ENCODE measurements around the gene PSTPIP2. TPM values are rescaled to one million over a fixed set of nuclear protein-coding genes. Genes with fewer than 3 reads are reported as not detected.

PSTPIP2 gene
- total and polyA plus RNA-seq, 2 of the 8 experiments (the other 6 are each of a cell fraction or from before 2014, with no cell fraction given): 1.8 to 2.4 TPM

GRCh38 chr18:45938488-45938935, 133.5 kb downstream of the PSTPIP2 start:
- FAIRE-seq (no peak), DNase-seq (ENCODE audit: low read depth in 1 of 2, low spot score in 2 of 2) (no peak)
- no peak overlapping the region for H2BK5ac ChIP-seq (ENCODE audit: low read depth, low read length)
- no peak overlapping the region for H3K27ac ChIP-seq (ENCODE audit: low read depth, low read length)
- TF ChIP-seq HDAC6 (IDR thresholded peaks at IDR 0.05; ENCODE audit: low read depth, low read length) (no peak), TAF1 (IDR thresholded peaks at IDR 0.05; ENCODE audit: low read depth, low read length) (no peak)
- H3K14ac ChIP-seq (ENCODE audit: insufficient read length): no peak overlapping the region
- no peak overlapping the region for H2AK5ac ChIP-seq (ENCODE audit: low read depth, low read length)
- peaks cover 0 to 3% of the 10 kb centered on the region in 2 experiments for H4K20me1 ChIP-seq (replicated peaks in 1 of 2; ENCODE audit: control insufficient read depth in 1 of 2, insufficient read depth in 2 of 2, low read length in 2 of 2)
- H2BK12ac ChIP-seq (ENCODE audit: low read depth, low read length): no peak overlapping the region
- ChIA-PET POLR2A (ENCODE audit: partially characterized antibody) (no interaction called here), CTCF (ENCODE audit: partially characterized antibody) (interaction anchor here (0.8 to 1.2 kb wide), 2 partner anchors 14 to 38 kb away, joined by 3 read pairs; no protein-coding TSS in a partner anchor)
- H3K23ac ChIP-seq (ENCODE audit: insufficient read length): no peak overlapping the region
- H4K5ac ChIP-seq (ENCODE audit: insufficient read length, low read depth, low read length): no peak overlapping the region
- H4K91ac ChIP-seq (replicated peaks; ENCODE audit: insufficient read length, low read length): no peak overlapping the region
- H3K18ac ChIP-seq (ENCODE audit: extremely low read depth, low read length): no peak overlapping the region
- WGBS, 2 experiments (ENCODE audit: extremely low coverage in 1 of 2, insufficient coverage in 1 of 2, insufficient read length in 1 of 2, insufficient replicate concordance in 2 of 2, low coverage in 1 of 2, low lambda C conversion rate in 2 of 2, missing lambda C conversion rate in 1 of 2): 88% methylated on average over 2 of the region's 2 CpGs; no CpG with 5 or more reads in 1 of the 2 experiments
- H3K4me1 ChIP-seq (replicated peaks in 1 of 4; ENCODE audit: control insufficient read depth in 3 of 4, insufficient read depth in 4 of 4, low read length in 3 of 4): no peaks in the 10 kb centered on the region
- H3K36me3 ChIP-seq (ENCODE audit: control insufficient read depth in 2 of 4, insufficient read depth in 4 of 4, low read length in 3 of 4): peaks cover 13 to 31% (median 17%) of the 10 kb centered on the region in 4 experiments; a peak in 7 of 8 replicates
- H3K4ac ChIP-seq (replicated peaks; ENCODE audit: insufficient read length, low read depth, low read length): no peak overlapping the region
- no peaks in the 10 kb centered on the region for H3K79me2 ChIP-seq (ENCODE audit: control insufficient read depth in 1 of 2, insufficient read depth in 2 of 2, low read length in 2 of 2)
- no peak overlapping the region for H4K8ac ChIP-seq (ENCODE audit: extremely low read depth, insufficient read depth, low read length)
- H3K23me2 ChIP-seq (ENCODE audit: low read depth, low read length): no peaks in the 10 kb centered on the region
- no peak overlapping the region for H3K4me3 ChIP-seq (ENCODE audit: extremely low read depth in 1 of 4, insufficient read depth in 2 of 4, low read depth in 3 of 4, low read length in 4 of 4)
- no peak overlapping the region for H3K9ac ChIP-seq (replicated peaks in 1 of 4; ENCODE audit: extremely low read depth in 1 of 4, low read depth in 3 of 4, low read length in 3 of 4)
- no peaks in the 10 kb centered on the region for H3K9me3 ChIP-seq (ENCODE audit: insufficient read depth in 2 of 2, low read depth in 1 of 2, low read length in 1 of 2)
- H3K56ac ChIP-seq (replicated peaks; ENCODE audit: insufficient read length, low read depth, low read length): no peak overlapping the region
- no peak overlapping the region for H2BK15ac ChIP-seq (ENCODE audit: low read length)
- no peak overlapping the region for H3K4me2 ChIP-seq (ENCODE audit: insufficient read depth in 1 of 2, low read depth in 2 of 2, low read length in 2 of 2)
- no peak overlapping the region for H2AFZ ChIP-seq (ENCODE audit: low read length)
- no peaks in the 10 kb centered on the region for H3K27me3 ChIP-seq (replicated peaks in 1 of 4; ENCODE audit: control insufficient read depth in 3 of 4, extremely low read depth in 1 of 4, insufficient read depth in 3 of 4, low read length in 3 of 4)
- no peak overlapping the region for H2BK20ac ChIP-seq (ENCODE audit: low read length)
- H2BK120ac ChIP-seq (replicated peaks; ENCODE audit: low read depth, low read length): no peak overlapping the region
- H3K79me1 ChIP-seq (ENCODE audit: low read depth, low read length): no peaks in the 10 kb centered on the region
